Measurements from ENCODE around the gene POLR2M.

Gene POLR2M

GRCh38 chr15:57706405-57707209 is at the start of gene POLR2M:
POLR2M (plus strand) TSS chr15:57706714; CDS start chr15:57706843, 129 bp downstream.
- DNase-seq: peak; percentile 87 to 99 (median 95)

DNA sequence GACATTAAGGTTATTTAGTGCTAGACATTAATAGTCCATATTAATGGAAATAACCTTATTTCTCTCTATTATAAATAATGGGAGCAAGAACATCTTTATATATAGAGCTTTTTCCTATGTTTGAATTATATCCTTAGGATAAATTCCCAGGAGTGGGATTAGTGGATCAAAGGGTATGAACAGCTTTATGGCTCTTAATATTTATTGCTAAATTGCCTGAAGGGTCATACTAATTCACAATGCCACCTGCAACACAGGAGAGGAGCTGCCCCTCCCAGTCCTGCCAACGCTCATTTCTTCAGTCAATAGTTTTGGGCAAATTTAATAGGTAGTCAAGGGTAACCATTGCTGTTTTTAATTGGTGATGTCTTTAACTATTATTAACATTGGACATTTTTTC is 48.9 kb upstream of the POLR2M start:
- DNase-seq: peak in 1 of 3 experiments; percentile 77

DNA sequence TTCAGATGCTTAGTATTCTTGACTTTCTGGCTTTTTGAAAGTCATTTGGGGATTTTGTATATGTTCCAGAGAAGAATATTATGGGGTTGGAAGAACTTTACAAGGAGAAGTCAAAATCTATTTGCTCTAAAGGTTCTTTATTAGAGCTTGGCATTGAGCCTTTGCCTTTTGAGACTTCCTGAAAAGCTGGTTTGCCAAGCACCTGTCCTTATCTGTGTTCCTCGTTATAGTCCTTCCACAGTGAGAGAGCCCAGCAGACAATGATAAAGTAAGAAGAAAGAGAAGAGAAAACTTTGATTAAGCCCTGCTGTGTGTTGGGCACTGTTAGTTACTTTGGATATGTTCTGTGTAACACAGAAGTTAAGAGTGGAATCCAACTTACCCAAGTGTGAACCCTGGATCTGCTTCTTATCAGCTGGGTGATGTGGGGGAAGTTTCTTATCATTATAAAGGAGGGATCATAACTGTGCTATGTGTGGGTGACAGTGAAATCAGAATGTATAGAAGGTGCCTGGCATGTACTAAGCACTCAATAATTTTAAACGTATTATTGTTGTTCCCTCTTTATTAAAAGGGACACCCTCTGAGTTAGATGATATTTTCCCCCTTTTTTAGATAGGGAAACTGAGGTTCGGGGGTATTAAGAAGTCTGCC is 44.3 kb upstream of the POLR2M start:
- DNase-seq: peak in 1 of 3 experiments; percentile 15

DNA sequence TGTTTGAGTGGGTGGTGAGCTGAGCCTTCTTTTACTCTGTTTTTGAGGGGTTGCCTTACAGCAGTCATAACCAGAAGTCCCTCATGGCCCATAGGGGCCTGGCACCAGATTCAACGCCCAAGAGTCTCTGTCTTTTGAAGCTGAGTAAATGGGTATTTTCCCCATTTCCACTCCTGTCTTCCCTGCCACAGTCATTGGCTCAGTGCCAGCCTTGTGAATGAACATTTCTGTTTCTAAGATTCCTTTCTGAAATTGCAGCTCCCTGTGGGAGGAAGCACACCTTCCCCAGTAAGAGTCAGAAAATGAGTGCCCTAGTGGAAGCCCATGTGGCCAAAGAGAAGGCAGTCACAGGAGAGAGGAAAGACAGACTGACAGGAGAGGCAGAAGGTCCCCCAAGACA is 43.7 kb upstream of the POLR2M start:
- peak in 1 of 3 experiments; percentile 22 for DNase-seq

DNA sequence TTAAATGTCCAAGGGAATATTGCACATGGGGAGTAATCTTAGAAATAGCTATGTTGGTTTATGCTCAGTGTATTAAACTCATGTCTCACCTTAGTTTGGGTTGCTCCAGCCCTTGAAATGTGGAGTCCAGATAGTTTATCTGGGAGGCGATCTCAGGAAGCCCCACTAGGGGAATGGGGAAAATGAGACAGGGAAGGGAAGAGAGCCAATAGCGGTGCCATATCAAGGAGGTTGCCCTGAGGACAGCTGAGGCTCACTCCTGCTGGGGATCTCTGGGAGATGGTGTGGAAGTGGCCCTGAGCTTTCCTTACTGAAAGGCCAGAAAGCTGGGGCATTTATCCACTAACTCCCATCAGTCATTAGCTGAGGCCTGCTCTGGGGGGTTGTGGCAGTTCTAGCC is 43.3 kb upstream of the POLR2M start:
- DNase-seq: no peak

DNA sequence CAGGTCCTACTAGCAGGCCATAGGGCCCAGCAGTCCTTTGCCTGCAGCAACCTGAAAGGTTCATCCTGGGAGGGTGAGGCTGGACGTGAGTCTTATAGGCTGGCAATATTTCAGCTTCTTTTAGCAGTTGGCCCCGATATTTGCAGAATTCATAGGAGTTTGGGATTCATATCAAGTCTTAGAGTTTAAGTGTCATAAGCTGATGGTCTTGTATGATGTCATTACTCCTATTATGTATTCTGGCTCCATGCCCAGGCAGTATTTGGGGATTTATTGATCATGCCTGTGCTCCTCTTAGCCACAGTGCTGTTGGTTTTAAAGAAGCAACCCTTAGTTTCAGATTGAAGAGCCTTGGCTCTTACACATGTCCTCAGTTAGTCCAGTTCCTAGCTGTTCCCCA is 41.3 kb upstream of the POLR2M start:
- no peak for DNase-seq

- DNase-seq: no peak
Observed at GRCh38 chr15:57665939-57666338, 40.6 kb upstream of the POLR2M start.

GRCh38 chr15:57667171-57667849 is 39.2 kb upstream of the POLR2M start:
- DNase-seq: peak in 1 of 3 experiments; percentile 43

- DNase-seq: no peak
Observed at GRCh38 chr15:57668016-57668415, 38.5 kb upstream of the POLR2M start.

DNA sequence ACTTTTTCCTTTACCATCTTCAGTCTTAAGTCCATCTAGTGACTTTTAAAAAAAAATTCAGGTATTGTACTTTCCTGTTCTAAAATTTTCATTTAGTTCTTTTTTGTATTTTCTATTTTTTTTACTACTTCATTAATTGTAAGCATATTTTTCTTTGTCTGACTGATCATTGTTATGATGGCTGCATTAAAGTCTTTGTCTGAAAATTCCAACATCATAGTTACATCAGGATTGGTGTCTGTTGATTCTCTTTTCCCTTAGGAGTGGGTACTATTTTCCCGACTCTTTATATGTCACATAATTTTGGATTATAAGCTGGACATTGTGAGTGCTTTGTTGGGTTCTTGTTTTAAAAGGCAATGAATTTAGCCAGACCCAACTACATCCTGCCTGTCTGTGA is 34.9 kb upstream of the POLR2M start:
- no peak for DNase-seq

DNA sequence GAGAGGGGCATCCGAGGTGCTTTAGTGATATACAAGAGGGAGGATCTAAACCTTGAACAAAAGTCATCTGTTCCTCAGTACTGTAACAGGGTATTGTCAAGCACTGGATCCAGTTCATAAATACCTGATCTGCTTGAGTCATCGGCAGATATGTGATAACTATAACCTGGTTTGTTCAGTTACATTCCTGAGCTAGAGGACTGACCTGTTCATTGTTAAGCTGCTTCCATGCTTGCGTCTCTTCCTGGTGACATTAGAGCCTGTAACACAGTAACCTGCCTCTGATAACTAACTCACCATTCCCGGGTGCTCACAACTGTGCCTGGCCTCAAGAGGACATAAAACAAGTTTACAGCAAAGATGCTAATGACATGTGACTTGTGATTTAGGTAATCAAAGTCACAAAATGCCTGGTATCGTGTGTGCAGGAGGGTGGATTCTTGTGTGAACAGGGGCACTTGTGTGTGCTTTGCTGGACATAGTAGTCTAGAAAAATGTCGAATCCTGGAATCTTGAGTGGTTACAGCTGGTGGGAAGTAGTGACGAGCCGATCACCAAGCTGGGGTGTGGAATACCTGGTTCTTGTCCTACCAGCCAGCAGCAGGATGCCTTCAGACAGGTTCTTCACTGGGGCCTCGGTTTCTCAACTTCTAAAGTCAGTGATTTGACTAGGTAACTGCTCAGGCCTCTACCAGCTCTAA is 30.9 kb upstream of the POLR2M start:
- DNase-seq: no peak

DNA sequence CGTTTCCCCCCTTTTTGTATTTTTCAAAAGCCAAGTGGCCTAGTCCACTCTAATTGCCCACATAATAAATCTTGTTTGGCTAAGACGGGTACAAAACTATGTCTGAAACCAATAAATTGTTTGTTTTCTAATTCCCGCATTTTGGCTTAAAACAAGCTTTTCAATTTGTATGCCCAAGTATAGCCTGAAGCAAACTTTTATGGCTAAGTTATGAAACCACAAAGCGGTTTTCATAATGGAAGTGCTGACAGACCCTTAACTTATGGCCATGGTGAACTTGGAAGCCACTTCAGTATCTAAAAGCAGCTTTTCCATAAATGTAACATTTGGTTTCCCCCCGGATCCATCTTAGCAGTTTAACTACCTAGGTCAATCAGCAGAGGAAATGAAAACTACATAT is 29.9 kb upstream of the POLR2M start:
- no peak for DNase-seq

GRCh38 chr15:57677204-57677603 is 29.3 kb upstream of the POLR2M start:
- no peak for DNase-seq

GRCh38 chr15:57680021-57680420 is 26.5 kb upstream of the POLR2M start:
- no peak for DNase-seq

- no peak for DNase-seq
Observed at GRCh38 chr15:57681011-57681410, 25.5 kb upstream of the POLR2M start.

DNA sequence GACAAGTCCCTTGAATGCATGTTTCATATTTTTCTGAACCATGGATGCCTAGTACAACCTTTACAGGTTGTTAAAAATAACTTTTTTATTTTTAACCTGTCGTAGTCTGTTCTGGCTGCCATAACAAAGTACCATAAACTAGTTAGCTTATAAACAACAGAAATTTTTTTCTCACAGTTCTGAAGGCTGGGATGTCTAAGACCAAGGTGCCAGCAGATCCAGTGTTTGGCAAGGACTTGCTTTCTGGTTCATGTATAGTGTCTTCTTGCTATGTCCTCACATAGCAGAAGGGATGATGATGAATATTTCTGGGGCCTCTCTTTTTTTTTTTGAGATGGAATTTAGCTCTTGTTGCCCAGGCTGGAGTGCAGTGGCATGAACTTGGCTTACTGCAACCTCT is 23.0 kb upstream of the POLR2M start:
- DNase-seq: no peak

DNA sequence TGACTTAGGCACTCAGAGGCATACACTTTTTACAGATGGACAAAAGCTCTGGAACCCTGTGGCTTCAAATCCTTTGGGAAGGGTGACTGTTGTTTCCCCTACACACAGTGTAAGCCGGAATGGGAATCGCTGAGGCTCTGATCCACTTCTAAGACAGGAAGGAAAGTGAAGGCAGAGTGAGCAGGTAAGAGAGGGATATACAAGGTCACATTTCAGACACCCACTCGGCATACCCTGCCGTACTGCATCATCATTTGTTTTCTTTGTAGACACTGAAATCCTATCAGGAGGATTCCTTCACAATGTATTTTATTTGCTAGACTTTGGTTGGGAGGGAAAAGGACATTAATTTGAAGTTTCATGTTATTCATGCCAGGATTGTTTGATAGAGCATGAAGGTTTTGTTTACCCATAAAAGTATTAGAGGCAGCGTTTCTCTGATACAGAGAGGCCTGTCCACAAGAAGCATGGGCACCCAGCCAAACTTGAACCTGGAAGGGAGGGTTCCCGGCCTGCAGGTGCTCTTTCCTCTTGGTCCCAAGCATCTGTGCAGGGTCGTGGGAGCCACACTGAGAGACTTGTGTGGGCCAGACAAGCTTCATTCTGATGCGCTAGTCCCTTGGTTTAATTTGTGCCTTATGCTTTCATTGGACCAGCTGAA is 21.9 kb upstream of the POLR2M start:
- DNase-seq: peak in 2 of 3 experiments; percentile 2 to 18

GRCh38 chr15:57685306-57686095 is 21.0 kb upstream of the POLR2M start:
- no peak for DNase-seq

DNA sequence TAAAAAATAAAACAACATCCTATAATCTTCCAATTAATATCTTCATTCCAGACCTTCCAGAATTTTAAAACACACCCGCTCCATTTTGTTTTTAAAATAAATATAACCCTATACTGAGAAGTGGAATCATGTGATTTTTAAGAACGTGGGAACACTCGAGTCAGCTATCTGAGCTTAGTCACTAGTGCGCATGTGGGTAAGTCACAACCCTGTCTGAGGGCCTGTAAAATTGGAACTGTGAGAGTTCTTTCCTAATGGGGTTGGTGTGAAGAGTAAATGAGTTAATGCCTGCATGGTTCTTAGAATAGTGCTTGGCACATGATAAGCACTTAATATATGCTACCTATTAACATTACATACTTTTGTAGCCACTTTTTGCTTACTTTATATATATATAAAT is 19.9 kb upstream of the POLR2M start:
- DNase-seq: no peak

DNA sequence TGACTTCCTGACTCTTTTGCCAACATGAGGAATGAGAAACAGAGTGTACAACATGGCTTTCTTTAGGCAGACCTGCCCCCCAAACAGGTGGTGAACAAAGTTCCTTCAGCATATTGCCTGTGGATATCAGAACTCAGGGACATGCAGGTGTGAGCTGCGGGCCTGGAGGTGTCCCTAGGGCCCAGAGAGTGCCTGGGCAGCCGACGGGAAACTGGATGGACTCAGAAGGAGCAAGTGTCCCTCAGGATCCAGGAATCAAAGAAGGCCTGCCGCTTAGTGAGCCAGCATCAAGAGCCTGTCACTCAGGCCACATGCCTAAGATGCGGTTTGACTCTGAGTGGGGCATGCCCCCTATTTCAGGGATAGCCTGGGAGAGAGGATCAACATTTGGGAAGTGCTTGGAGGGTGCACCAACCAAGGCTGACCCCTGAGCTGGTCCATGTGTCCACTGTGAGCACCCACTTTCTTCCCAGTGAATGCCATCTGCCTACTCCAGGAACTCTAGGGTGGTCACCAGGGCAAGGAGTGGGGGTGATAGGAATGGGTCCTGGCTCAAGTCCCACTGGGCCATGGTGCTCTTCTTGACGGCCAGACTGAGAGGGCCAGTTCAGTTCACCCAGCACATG is 16.1 kb upstream of the POLR2M start:
- DNase-seq: no peak

DNA sequence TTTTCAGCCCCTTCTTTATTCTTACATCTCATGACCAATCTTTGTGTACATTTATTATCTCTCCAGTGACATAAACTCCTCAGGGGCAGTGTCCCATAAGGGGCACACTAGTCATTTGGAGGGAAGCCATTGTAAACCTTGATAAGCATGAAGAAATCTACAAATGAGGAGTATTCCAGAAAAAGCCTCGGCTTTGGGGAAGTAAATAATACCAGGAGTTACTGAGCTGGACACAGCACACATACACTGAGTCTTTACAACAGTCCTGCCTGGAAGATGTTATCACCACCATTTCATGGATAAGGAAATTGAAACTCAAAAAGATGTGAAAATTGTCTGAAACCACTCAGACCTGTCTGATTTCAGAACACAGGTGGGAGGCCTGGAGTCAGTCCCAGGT is 15.4 kb upstream of the POLR2M start:
- DNase-seq: no peak
